Colon (tissue), 2 donors: ENCODE results near the gene CAB39L.
"Not testable (repeated sequence)": the region's sequence is repeated elsewhere in the genome, so short reads cannot be mapped to it uniquely, and the experiment has no call there.

Experiments used
- FAIRE-seq: peaks from 2 replicates; lab custom pipeline; 2012; peaks lifted over from hg19 to GRCh38; lab: Jason Lieb, UNC
- donor health status: control.
- donor health status: control.

The CAB39L gene

DNA sequence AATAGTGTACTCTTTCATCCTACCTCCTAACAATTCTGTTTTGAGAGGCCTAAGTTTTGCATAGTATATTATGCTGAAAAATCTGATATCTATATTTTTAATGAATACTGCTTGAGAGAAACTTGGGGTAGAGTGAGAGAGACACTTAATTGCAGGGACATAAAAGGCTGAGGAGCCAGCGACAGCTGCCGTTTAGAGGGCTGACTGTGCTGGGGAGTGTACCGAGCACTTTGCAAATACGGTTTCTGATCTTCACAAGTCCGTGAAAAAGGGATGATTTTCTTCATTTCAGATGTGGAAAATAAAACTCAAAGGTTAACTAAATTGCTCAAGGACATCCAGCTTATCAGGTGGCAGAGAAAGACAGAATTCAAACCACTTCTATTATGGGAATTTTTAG is 97.4 kb downstream of the CAB39L start:
- no peak for FAIRE-seq

- FAIRE-seq: no peak
Measured at GRCh38 chr13:49343731-49344130, 100.1 kb downstream of the CAB39L start.

- FAIRE-seq: no peak
Measured at GRCh38 chr13:49343255-49343654, 100.6 kb downstream of the CAB39L start.

DNA sequence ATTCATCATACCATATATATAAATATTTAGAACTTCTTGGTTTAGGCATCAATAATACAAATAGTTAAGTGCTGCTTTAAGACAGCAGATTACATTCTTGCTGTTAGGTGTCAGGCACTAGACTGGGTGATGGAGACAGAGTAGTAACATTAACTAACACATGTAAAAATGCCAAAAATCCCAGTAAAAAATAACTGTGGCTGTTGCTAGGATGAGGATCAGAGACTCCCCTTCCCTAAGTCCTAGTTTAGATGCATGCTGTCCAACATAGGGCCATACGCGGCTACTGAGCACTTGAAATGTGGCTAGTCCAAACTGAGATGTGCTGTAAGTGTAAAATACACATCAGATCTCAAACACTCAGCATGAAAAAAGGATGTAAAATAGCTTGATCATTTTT is 101.4 kb downstream of the CAB39L start:
- FAIRE-seq: no peak

DNA sequence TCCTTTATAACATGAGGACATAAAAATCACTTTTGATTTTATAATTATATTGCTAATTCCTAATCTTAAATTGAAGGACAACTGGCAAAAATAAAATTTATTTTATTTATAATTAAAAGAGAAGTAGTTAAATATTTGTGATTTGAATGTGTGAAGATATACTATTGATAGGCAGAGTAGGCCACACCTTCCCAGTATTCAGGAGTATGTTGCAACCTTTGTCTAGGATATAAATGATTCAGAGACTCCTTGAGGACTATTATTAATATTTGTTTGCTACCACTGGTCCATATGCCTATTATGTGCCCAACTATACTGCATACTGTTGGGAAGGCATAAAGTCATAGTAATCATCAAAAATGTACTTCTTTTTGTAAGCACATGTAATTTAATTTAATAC is 101.9 kb downstream of the CAB39L start:
- peak; percentile 21 for FAIRE-seq

- no peak for FAIRE-seq
Measured at GRCh38 chr13:49341517-49341916, 102.3 kb downstream of the CAB39L start.

DNA sequence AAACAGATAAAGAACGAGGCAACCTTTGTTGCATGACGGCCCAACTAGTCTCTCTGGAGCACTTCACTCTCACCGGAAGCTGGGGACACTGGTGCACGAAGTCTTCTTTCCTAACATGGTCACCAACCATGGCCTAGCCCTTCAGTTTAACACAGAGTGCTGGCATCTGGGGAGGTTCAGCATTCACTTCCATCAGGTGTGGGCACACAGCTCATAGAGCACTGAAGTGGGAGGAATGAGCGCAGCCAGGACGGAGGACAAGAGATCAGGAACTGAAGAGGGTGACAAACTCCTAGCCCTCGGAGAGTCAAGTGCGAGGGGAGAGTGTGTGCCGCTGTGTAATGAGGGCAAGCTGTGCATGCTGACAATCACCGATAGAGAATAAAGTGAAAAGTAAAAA is 103.7 kb downstream of the CAB39L start:
- no peak for FAIRE-seq

GRCh38 chr13:49336655-49337054 is 107.2 kb downstream of the CAB39L start:
- FAIRE-seq: no peak

DNA sequence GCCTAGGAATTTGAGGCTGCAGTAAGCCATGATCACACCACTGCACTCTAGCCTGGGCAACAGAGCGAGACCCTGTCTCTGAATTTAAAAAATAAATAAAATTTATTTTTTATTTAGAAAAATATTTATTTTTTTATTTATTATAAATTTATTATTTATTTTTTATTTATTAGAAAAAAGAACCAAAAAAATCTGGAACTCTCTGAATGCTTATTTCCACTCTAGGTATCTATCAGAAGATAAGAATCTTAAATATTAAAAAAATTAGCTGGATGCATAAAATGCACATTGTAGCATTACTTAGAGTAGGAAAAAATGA is 113.4 kb downstream of the CAB39L start:
- FAIRE-seq: peak; percentile 57

GRCh38 chr13:49329831-49330545 is 113.9 kb downstream of the CAB39L start:
- no peak for FAIRE-seq

GRCh38 chr13:49327145-49327544 is 116.7 kb downstream of the CAB39L start:
- FAIRE-seq: not testable (repeated sequence)

GRCh38 chr13:49326222-49326917 is 117.5 kb downstream of the CAB39L start:
- FAIRE-seq: no peak

GRCh38 chr13:49323344-49323743 is 120.5 kb downstream of the CAB39L start:
- no peak for FAIRE-seq

- FAIRE-seq: no peak
Measured at GRCh38 chr13:49322702-49323101, 121.2 kb downstream of the CAB39L start.

GRCh38 chr13:49320975-49321374 is 122.9 kb downstream of the CAB39L start:
- no peak for FAIRE-seq

- FAIRE-seq: no peak
Measured at GRCh38 chr13:49319951-49320350, 123.9 kb downstream of the CAB39L start.

- FAIRE-seq: no peak
Measured at GRCh38 chr13:49319551-49319950, 124.3 kb downstream of the CAB39L start.

GRCh38 chr13:49315756-49316482 is 127.9 kb downstream of the CAB39L start:
- no peak for FAIRE-seq

DNA sequence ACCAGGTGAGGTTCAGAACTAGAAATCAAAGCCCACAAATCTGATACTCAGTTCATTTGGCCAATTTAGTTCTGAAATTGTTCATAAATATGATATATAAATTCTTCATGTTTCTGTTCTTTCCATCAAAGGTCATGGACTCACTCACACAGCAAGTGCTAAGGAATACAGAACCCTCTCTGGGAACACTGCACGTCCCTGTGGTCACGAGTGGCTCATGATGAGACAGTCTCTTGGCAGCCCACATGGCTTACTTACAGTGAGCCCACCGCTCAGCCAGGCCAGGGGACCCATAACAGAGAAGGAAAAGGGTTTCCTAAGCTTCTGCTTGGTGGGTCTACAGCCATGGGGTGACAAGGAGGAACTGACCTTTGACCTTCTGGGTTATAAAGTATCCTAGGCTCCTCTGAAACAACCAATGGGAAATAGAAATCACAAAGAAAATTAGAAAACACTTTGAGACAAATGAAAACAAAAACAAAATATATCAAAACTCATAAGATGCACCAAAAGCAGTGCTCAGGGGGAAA is 128.8 kb downstream of the CAB39L start:
- FAIRE-seq: no peak

GRCh38 chr13:49314344-49314882 is 129.5 kb downstream of the CAB39L start:
- FAIRE-seq: no peak

GRCh38 chr13:49311816-49312215 is 132.0 kb downstream of the CAB39L start:
- FAIRE-seq: no peak

DNA sequence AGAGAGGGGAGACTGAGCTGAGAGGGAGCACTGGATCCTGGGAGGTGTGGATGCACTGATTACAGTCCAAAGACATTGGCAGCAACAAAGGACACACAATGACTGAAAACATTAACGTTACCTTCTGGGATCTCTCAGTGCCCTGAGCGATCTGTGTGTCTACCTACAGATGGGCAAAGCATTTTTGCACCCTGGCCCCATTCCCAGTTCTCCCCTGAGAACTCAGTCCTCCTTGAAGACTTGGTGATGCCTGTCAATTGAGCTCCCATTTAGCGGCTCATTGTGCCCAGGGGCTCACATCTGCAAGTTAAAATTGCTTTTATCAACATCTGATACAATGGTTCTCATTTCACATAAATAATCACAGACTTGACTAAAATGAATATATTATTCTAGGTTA is 133.6 kb downstream of the CAB39L start:
- FAIRE-seq: no peak

DNA sequence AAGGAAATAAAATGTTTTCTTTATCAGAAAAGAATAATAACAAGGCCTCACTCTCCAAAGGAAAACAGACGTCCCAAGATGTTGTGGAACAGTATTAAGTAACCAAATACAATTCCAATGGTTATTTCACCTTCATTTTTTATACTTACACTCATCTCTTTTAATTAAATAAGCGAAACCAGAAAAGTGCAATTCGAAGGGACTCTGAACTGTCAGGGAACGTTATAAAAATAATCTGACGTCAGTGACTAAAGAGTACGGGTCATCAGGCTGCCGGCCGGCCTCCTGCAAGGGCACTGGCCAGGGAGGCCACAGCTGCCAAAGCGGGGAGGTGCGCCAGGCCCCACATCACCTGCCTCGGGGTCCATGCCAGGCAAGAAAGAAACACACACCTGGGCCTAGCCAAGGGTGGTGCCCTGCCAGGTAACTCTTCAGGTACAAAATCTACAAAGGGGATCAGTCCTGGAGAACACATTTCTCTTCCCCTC is 134.9 kb downstream of the CAB39L start:
- FAIRE-seq: no peak
